ENCODE measurements around the gene MED12L. TPM values are rescaled to one million over a fixed set of nuclear protein-coding genes. Genes with fewer than 3 reads are reported as not detected.

Gene MED12L
- total RNA-seq, 1 experiment from 2014 or later: 1.5 TPM

GRCh38 chr3:151135541-151136337, 50.3 kb downstream of the MED12L start:
- DNase-seq (ENCODE audit: low read depth): peak; percentile 63

- DNase-seq (ENCODE audit: low read depth): no peak
Observed at GRCh38 chr3:151142929-151143328, 57.5 kb downstream of the MED12L start.

GRCh38 chr3:151144016-151144415, 58.6 kb downstream of the MED12L start:
- DNase-seq (ENCODE audit: low read depth): no peak

GRCh38 chr3:151144760-151145159, 59.3 kb downstream of the MED12L start:
- DNase-seq (ENCODE audit: low read depth): no peak

GRCh38 chr3:151145713-151146070, 60.2 kb downstream of the MED12L start:
- no peak for DNase-seq (ENCODE audit: low read depth)

GRCh38 chr3:151146071-151146730, 60.7 kb downstream of the MED12L start:
- DNase-seq (ENCODE audit: low read depth): peak; percentile 85

GRCh38 chr3:151146731-151147091, 61.2 kb downstream of the MED12L start:
- DNase-seq (ENCODE audit: low read depth): no peak

GRCh38 chr3:151147299-151147698, 61.8 kb downstream of the MED12L start:
- no peak for DNase-seq (ENCODE audit: low read depth)

GRCh38 chr3:151152455-151153079, 67.1 kb downstream of the MED12L start:
- no peak for DNase-seq (ENCODE audit: low read depth)

GRCh38 chr3:151154566-151154965, 69.1 kb downstream of the MED12L start:
- no peak for DNase-seq (ENCODE audit: low read depth)

GRCh38 chr3:151155409-151156128, 70.1 kb downstream of the MED12L start:
- DNase-seq (ENCODE audit: low read depth): no peak

- DNase-seq (ENCODE audit: low read depth): peak; percentile 63
Observed at GRCh38 chr3:151156618-151157216, 71.3 kb downstream of the MED12L start.

GRCh38 chr3:151159806-151160205, 74.3 kb downstream of the MED12L start:
- no peak for DNase-seq (ENCODE audit: low read depth)

GRCh38 chr3:151165226-151165625, 79.8 kb downstream of the MED12L start:
- no peak for DNase-seq (ENCODE audit: low read depth)

- DNase-seq (ENCODE audit: low read depth): no peak
Observed at GRCh38 chr3:151166161-151166560, 80.7 kb downstream of the MED12L start.

- peak; percentile 61 for DNase-seq (ENCODE audit: low read depth)
Observed at GRCh38 chr3:151168269-151169094, 83.0 kb downstream of the MED12L start.

- DNase-seq (ENCODE audit: low read depth): no peak
Observed at GRCh38 chr3:151169262-151169947, 83.9 kb downstream of the MED12L start.

- DNase-seq (ENCODE audit: low read depth): peak; percentile 48
Observed at GRCh38 chr3:151169948-151170679, 84.7 kb downstream of the MED12L start.

- peak; percentile 72 for DNase-seq (ENCODE audit: low read depth)
Observed at GRCh38 chr3:151171145-151171757, 85.8 kb downstream of the MED12L start.

All from HT1080 (cell line).